Natural killer cell (primary cell): ENCODE results near the gene KCNK10. TPM values are rescaled to one million over a fixed set of nuclear protein-coding genes. Genes with fewer than 3 reads are reported as not detected.
A peak's percentile ranks its signal among the peaks of the same experiment; 100 is the strongest.

Experiments
- ATAC-seq, 3 donors: fragments of 150-1000 bp in 2 of 3; fragments of 200-7000 bp in 1 of 3; cut with Tn5 transposase; 1 replicate in 1 of 3; 2 replicates in 2 of 3; pipeline ENCODE4 v1.10.0; 2021; ENCODE audit warnings: mild to moderate bottlenecking in 2 of 3, moderate library complexity in 2 of 3
- DNase-seq, 2 donors: peaks; one replicate each; pipeline versions ENCODE4 v3.0.0 to v3.0.0-alpha.2; 2013 to 2021; ENCODE audit warnings: mixed read lengths in 1 of 2
- H3K27ac ChIP-seq: one replicate; pipeline ENCODE4 v1.5.1; 2013; ENCODE audit warnings: mild to moderate bottlenecking, low read length
- H3K27me3 ChIP-seq: one replicate; pipeline ENCODE4 v1.6.1; 2013; ENCODE audit warnings: low read length; ENCODE audit not compliant: control insufficient read depth, insufficient read depth
- H3K36me3 ChIP-seq: one replicate; pipeline ENCODE4 v1.6.1; 2013; ENCODE audit warnings: low read length; ENCODE audit not compliant: control insufficient read depth, insufficient read depth
- H3K4me1 ChIP-seq: one replicate; pipeline ENCODE4 v1.6.1; 2013; ENCODE audit warnings: low read length; ENCODE audit not compliant: control insufficient read depth, insufficient read depth
- H3K4me3 ChIP-seq: one replicate; pipeline ENCODE4 v1.5.1; 2013; ENCODE audit warnings: low read length
- H3K9me3 ChIP-seq: one replicate; pipeline ENCODE4 v1.6.1; 2013; ENCODE audit warnings: low read length; ENCODE audit not compliant: control insufficient read depth, insufficient read depth
- H3K27ac Mint-ChIP-seq, 2 donors: one replicate each; pipeline ENCODE4 v1.8.0; 2022; ENCODE audit warnings: mild to moderate bottlenecking in 2 of 2, mixed read lengths in 2 of 2, moderate library complexity in 1 of 2
- H3K27me3 Mint-ChIP-seq, 2 donors: one replicate each; pipeline ENCODE4 v1.8.0; 2022; ENCODE audit warnings: low read depth in 2 of 2, mixed read lengths in 2 of 2
- H3K36me3 Mint-ChIP-seq: one replicate; pipeline ENCODE4 v1.8.0; 2022; ENCODE audit warnings: mixed read lengths
- H3K4me1 Mint-ChIP-seq, 2 donors: one replicate each; pipeline ENCODE4 v1.8.0; 2022; ENCODE audit warnings: mixed read lengths in 2 of 2
- H3K4me3 Mint-ChIP-seq: one replicate; pipeline ENCODE4 v1.8.0; 2022; ENCODE audit warnings: mild to moderate bottlenecking, moderate library complexity, mixed read lengths
- H3K9me3 Mint-ChIP-seq, 2 donors: one replicate each; pipeline ENCODE4 v1.8.0; 2022; ENCODE audit warnings: mixed read lengths in 2 of 2
- WGBS: methylation state at CpG from one replicate; pipeline ENCODE4 v1.1.7; 2013; ENCODE audit warnings: missing lambda C conversion rate; ENCODE audit not compliant: insufficient coverage; 5-methylcytosine and 5-hydroxymethylcytosine counted together
- intact Hi-C: fragments of 100-400 bp; cut with micrococcal nuclease; formaldehyde crosslinking; loops from one replicate; pipeline ENCODE4 v1.14.2; 2022
- total RNA-seq, 4 donors: library from RNA; stranded (reverse); fragments of 120-200 nt in 1 of 4; gene quantifications; one replicate each; pipeline versions ENCODE4 v1.2.3 to v1.2.4, GENCODE V29; 2013 to 2022
- TF ChIP-seq, protein P1 (sequence below): fragments of 200-600 bp; IDR thresholded peaks from one replicate; pipeline ENCODE4 v1.8.0; 2022; ENCODE audit warnings: antibody characterized with exemption

KCNK10 gene
- total RNA-seq, 3 donors from 2014 or later (not counting 1 experiment from before 2014, with no cell fraction given): not detected

DNA sequence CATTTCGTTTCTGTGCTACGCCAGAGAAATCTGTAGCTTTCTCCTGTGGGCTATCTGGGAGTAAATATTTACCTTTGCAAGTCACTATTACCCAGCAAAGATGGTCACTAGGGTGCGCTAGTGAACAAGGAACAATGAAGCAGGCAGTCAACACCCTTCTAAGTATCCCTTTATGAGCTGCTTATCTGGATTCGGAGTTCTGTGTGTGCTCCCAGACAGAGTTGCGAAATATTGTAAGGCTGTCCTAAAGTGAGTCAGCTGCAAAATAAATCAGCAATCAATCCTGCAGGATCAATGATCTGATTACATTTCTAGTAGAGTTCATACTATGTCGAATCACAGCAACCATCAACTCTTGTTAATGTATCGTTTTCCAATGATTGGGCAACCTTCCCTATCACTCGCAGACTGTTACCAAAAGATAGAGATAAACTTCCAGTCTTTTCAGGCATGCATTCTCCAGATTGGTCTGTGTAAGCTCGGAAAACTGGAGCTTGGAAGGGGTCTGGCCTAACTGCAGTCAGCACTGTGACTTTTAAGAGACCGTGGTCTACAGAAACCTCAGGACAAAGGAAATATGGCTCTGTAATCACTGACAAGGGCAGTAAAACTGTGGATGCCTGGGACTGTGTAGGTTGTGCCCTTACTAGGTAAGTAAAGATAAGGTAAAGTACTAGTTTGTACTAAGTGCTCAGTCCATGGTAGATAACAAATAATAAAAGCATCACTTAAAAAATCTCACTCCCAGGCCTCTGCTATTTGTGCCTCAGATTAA lies 133.5 kb downstream of the KCNK10 start:
- H3K4me1 ChIP-seq: no peaks in the 10 kb centered on the region
- Mint-ChIP-seq H3K27me3 (peaks cover 8 to 42% of the 10 kb centered on the region in 2 donors), H3K36me3 (no peaks in the 10 kb centered on the region), H3K9me3 (no peaks in the 10 kb centered on the region), H3K27ac (no peak overlapping the region), H3K4me1 (peaks cover 10 to 11% of the 10 kb centered on the region in 2 donors), H3K4me3 (peak overlapping the region; percentile 62)
- DNase-seq (peak in 1 of 2 donors; percentile 71), ATAC-seq (peak in 2 of 3 donors; percentile 60 to 72)
- no peaks in the 10 kb centered on the region for H3K9me3 ChIP-seq
- no peaks in the 10 kb centered on the region for H3K36me3 ChIP-seq
- intact Hi-C loops: no loop called here
- TF ChIP-seq, protein P1, sequence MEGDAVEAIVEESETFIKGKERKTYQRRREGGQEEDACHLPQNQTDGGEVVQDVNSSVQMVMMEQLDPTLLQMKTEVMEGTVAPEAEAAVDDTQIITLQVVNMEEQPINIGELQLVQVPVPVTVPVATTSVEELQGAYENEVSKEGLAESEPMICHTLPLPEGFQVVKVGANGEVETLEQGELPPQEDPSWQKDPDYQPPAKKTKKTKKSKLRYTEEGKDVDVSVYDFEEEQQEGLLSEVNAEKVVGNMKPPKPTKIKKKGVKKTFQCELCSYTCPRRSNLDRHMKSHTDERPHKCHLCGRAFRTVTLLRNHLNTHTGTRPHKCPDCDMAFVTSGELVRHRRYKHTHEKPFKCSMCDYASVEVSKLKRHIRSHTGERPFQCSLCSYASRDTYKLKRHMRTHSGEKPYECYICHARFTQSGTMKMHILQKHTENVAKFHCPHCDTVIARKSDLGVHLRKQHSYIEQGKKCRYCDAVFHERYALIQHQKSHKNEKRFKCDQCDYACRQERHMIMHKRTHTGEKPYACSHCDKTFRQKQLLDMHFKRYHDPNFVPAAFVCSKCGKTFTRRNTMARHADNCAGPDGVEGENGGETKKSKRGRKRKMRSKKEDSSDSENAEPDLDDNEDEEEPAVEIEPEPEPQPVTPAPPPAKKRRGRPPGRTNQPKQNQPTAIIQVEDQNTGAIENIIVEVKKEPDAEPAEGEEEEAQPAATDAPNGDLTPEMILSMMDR: peak; percentile 61
- 52% methylated on average over 10 of the region's 10 CpGs for WGBS
- H3K27me3 ChIP-seq: no peaks in the 10 kb centered on the region
- H3K4me3 ChIP-seq: no peak overlapping the region
- H3K27ac ChIP-seq: no peak overlapping the region

DNA sequence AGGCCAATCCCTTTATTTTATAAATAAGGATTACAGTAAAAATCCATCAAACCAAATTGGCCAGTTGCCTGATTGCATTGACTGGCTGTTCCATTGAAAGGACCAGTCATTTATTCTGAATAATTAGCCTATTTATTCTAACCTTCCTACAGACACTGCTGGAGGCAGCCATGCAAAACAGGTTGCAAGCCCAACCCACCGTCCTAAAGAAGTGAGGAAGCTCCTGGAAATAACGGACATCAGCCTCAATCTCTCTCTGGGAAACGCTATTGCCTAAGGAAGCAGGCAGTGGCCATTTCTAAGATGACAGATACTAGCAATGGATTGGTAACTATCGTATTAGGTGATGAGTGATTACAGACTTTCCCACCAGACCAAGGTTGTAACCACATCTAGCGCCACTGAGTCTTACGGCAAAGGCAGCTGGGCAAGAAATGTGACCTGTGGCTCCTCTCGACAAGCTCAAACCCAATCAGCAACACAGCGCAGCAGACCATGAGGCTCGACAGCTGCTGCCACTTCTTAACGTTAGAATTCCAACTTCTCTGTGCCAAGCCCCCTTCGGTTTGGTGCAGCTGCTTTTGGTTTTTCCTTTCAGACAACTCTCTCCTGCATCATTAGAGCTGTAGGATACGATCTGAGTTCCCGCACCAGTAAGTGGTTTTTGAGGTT lies 134.2 kb downstream of the KCNK10 start:
- Mint-ChIP-seq H3K27ac (no peak overlapping the region), H3K9me3 (no peaks in the 10 kb centered on the region), H3K4me3 (peak overlapping the region; percentile 62), H3K4me1 (peaks cover 10 to 13% of the 10 kb centered on the region in 2 donors), H3K36me3 (no peaks in the 10 kb centered on the region), H3K27me3 (peaks cover 4 to 34% of the 10 kb centered on the region in 2 donors)
- Histone ChIP-seq H3K27ac (no peak overlapping the region), H3K4me1 (no peaks in the 10 kb centered on the region), H3K4me3 (no peak overlapping the region), H3K9me3 (no peaks in the 10 kb centered on the region), H3K36me3 (no peaks in the 10 kb centered on the region), H3K27me3 (no peaks in the 10 kb centered on the region)
- DNase-seq (no peak), ATAC-seq (peak in 1 of 3 donors; percentile 13)
- TF ChIP-seq, protein P1: no peak
- intact Hi-C loops: no loop called here
- 11% methylated on average over 12 of the region's 13 CpGs for WGBS

DNA sequence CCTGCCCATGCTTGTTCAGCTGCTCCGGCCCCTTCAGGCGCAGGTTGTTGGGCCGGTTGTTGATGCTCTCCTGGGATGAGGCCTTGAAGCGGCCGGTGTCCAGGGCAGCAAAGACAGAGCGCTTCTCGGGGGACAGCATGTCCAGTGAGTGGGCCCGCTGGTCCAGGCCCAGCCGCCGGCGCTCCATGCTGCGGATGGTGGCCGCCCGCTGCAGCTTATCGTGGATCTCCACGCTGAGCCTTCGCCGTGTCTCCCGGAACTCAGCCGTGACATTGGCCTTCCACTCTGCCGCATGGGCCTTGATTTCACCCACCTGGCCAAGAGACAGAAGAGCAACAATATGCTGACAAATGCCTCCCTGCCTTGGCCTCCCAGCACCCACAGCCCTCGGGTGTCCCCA lies 137.2 kb downstream of the KCNK10 start:
- ATAC-seq (no peak), DNase-seq (no peak)
- no peak overlapping the region for H3K27ac ChIP-seq
- Mint-ChIP-seq H3K4me3 (no peak overlapping the region), H3K27ac (no peak overlapping the region), H3K9me3 (no peaks in the 10 kb centered on the region), H3K4me1 (peaks cover 14 to 20% of the 10 kb centered on the region in 2 donors), H3K27me3 (peaks cover 0 to 7% of the 10 kb centered on the region in 2 donors), H3K36me3 (no peaks in the 10 kb centered on the region)
- WGBS: 97% methylated on average over 22 of the region's 22 CpGs
- no peaks in the 10 kb centered on the region for H3K36me3 ChIP-seq
- H3K27me3 ChIP-seq: no peaks in the 10 kb centered on the region
- H3K9me3 ChIP-seq: no peaks in the 10 kb centered on the region
- H3K4me3 ChIP-seq: no peak overlapping the region
- intact Hi-C loops: no loop called here
- TF ChIP-seq, protein P1: no peak
- H3K4me1 ChIP-seq: no peaks in the 10 kb centered on the region
